ENCODE measurements around the gene CPNE7.

GRCh38 chr16:89557690-89558490 lies 17.7 kb upstream of the CPNE7 start:
- TF ChIP-seq POLR2AphosphoS5 (IDR thresholded peaks at IDR 0.05; ENCODE audit: low read depth, low read length) (no peak), TAF1 (IDR thresholded peaks at IDR 0.05; ENCODE audit: borderline replicate concordance, insufficient read depth, low read length) (no peak), SIN3A (IDR thresholded peaks at IDR 0.05; ENCODE audit: borderline replicate concordance, insufficient read depth, low read length) (no peak), REST (IDR thresholded peaks at IDR 0.05; ENCODE audit: insufficient read depth in 1 of 2, low read depth in 2 of 2, low read length in 2 of 2) (no peak), FOXP2 (optimal IDR thresholded peaks at IDR 0.05; ENCODE audit: borderline replicate concordance, extremely low read depth, extremely low read length, insufficient read depth) (no peak)

Data from PFSK-1 (cell line).